Measurements from ENCODE around the gene NKPD1.

NKPD1 gene

GRCh38 chr19:45173816-45174215 lies 13.0 kb upstream of the NKPD1 start:
- DNase-seq: no peak

DNA sequence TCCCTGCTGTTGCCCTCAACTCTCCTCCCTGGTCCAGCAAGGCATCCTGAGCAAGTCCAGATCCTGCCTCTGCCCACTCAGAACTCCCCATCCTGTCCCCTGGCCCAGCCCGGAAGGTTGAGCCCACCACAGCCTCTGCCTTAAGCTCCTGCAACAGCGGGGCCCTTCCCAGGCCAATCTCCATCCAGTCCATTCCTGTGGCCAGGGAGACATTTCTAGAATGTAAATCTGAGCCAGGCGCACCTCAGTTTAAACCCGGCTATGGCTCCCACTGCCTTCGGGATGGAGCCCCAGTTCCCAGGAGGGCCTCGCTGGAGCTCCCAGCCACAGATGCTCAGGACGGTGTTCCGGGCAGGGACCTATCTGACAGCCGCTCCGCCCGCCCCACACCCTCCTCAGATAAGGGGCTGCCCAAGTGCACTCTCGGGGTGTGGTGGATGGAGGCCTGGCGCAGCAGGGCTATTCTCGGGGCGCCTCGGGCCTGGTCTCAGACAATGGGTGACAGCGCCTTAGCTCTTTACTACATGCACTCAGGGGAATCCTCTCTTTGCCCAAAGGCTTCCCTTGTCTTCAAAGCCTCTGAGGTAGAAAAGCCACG lies 11.9 kb upstream of the NKPD1 start:
- no peak for DNase-seq

- peak; percentile 50 for DNase-seq
Measured at GRCh38 chr19:45172173-45172572, 11.4 kb upstream of the NKPD1 start.

GRCh38 chr19:45171211-45171623 lies 10.4 kb upstream of the NKPD1 start:
- peak; percentile 77 for DNase-seq

DNA sequence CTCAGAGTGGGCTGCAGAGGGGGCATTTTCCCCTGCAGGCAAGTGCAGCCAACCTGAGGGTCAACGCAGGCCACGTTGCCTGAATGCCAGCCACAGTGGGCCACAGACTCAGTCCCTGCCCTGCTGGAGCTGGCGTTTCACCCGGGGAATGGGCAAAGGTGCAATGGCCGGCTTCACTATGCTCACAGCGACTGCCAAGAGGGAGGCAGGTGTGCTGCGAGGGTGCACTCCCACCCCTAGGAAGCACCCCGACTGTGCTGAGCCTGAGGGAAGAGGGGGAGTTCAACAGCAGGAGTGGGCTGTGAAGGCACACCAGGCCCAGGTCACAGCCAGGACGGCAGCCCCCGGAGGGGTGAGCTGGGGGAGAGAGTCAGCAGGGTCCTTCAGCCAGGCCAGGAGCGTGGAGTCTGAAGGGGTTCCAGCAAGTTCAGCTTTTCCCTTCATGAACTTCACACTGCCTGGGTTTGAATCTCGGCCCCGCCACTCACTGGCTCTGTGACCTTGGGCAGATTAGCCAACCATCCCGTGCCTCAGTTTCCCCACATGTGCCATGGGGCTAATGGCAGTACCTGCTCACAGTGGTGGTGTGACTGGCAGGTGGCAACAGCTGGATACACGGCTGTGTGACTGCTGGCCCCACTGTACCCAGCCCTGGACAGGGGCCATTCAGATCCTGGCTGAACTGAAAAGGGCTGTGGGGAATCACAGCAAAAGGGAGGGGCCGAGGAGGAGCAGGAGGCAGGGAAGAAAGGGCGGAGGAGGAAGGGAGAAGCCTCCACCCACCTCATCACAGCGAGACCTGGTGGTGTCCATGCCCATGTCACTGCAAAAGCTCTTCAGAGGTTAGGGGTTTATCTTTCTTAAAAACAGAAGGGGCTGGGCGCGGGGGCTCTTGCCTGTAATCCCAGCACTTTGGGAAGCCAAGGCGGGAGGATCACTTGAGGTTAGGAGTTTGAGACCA lies 9.6 kb upstream of the NKPD1 start:
- no peak for DNase-seq

DNA sequence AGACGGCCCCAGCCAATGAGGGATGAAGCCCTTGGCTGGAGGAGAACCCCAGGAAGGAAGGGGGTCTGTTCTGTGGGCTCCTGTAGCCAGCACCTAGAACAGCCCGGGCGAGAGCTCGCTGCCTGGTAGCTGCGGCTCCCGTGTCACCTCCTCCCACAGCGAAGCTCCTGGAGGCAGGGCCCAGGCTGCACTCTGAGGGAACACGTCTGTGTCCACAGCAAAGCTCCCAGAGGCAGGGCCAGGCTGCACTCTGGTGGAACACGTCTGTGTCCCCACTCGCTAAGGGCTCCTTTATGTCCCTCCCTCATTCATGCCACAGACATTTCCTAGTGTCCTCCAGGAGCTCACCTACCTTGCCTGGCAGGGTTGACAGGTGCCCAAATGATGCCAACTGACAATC lies 8.8 kb upstream of the NKPD1 start:
- DNase-seq: no peak

DNA sequence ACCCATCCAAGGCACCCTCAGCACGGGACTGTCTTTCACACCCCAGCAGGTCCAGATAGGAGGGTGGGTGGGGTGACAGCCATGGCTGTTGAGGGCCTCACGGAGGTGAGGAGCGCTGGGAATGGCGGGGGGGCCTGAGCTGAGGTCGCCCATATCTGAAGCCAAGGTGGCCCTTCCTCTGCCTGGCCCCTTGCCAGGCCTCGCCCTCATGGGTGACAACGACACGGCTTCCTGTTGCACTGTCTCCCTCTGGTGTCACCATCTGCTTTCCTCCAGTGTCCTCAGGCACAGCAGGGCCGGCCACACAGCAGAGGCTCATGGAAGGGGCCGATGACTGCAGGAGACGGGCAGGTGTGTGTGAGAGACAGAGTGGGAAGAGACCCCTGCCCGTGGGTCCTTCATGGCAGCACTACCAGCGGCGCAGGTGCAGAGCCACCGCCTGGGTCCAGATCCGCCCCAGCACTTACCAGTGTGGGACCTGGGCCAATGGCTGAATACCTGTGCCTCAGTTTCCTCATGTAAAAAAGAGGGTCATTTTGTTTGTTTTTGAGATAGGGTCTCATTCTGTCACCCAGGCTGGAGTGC lies 8.1 kb upstream of the NKPD1 start:
- peak; percentile 10 for DNase-seq

DNA sequence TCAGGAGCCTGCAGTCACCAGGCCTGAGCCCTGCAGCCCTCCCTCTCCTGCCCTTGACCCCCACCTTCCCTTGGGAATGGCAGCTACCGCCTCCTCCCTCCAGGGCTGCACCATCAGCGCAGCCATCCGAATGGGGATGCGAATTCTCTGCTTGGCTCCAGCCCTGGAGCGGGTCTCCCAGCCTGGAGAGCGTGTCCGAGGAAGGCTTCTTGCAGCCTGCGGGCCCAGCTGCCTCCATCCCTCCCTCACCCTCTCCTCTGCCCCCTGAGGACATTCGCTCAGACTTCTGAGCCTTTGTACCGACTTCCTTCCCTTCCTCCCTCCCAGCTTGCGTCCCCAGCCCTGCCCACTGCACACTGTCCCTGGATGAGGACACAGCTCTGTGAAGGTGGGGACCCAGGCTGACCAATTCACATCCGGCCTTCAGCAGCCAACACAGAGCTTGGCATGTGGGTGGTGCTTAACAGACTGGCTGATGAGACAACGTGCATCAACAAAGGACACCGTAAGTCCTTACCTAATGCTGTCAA lies 6.0 kb upstream of the NKPD1 start:
- no peak for DNase-seq

- peak; percentile 73 for DNase-seq
Measured at GRCh38 chr19:45164577-45165335, 4.0 kb upstream of the NKPD1 start.

- DNase-seq: no peak
Measured at GRCh38 chr19:45163751-45164460, 3.1 kb upstream of the NKPD1 start.

GRCh38 chr19:45163156-45163555 lies 2.4 kb upstream of the NKPD1 start:
- DNase-seq: no peak

DNA sequence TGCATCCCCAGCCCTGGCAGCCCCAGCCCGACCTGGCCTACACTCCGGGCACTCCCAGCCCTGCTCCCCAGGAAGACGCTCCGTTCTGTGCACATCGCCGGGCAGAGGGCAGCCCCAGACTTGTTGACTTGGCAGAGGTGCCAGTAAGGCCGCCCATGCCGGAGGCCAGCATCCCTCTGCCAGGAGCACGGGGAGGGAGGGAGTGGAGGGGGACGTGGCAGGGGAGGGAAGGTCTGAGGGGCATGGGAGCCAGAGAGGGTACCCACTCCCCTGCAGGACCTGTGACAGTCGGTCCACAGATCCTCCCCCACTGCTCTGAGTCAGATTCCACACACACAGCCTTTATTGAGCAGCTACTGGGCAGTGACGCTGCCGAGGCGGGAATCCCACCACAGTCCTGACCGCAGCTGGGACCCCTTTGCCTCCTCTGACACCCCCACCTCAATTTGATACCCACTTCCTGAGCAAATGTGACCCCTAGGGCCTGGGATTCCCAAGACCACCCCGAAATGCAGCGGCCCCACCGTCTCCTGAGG lies 1.9 kb upstream of the NKPD1 start:
- DNase-seq: no peak

DNA sequence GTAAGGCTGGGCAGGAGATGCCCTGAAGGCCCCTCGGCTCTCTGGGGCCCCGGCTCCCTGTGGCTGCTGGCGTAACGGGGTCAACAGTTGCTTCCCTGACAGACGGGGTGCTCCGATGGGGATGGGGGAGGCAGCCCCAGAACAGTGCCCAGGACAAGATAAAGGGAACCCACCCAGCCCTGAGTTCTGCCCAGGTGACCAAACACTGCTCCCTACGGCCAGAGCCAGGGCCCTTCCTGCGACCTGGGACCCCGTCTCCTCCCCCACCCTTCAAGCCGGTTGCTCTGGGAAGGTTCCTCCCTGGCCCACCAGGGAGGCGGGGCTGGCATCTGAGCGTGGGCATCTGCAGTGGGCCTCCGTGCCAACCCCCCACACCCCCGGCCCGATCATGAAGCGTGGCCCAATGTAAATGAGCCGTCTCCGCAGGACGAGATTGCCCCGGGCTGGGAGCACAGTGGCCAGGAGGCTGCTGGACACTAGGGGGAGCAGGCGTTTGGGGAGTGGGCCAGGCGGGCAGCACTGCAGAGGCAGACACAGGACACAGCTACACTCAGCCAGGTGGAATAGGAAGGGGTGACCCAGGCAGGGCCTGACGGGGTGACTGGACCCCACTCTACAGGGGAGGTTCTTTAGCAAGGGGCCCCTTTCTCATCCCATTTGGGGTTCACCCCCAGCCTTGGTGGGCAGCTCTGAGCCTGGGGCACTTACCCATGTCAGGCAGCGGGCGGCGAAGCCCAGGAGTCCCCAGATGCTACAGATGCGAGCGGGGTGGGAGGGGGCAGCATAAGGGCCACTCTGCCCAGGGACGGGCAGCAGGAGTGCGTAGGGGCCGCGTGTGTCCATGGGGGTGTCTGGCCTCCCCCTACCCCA lies 1.2 kb upstream of the NKPD1 start:
- no peak for DNase-seq

DNA sequence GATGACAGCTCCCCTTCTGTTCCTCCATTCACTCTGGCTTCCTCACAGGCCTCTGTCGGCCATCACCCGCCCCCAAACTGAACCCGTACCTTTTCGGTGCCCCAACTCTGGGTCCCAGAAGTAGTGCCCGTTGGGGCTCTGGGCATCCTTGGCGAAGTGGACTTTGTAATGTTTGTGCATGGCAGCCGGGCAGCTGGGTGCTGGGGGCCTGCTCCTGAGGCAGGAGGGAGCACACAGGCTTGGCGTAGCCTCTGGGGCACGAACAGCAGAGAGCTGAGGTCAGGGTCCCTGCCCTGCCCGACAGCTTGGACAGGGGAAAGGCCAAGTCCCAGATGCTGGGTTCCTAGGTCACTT lies 834 bp downstream of the NKPD1 start:
- DNase-seq: no peak

DNA sequence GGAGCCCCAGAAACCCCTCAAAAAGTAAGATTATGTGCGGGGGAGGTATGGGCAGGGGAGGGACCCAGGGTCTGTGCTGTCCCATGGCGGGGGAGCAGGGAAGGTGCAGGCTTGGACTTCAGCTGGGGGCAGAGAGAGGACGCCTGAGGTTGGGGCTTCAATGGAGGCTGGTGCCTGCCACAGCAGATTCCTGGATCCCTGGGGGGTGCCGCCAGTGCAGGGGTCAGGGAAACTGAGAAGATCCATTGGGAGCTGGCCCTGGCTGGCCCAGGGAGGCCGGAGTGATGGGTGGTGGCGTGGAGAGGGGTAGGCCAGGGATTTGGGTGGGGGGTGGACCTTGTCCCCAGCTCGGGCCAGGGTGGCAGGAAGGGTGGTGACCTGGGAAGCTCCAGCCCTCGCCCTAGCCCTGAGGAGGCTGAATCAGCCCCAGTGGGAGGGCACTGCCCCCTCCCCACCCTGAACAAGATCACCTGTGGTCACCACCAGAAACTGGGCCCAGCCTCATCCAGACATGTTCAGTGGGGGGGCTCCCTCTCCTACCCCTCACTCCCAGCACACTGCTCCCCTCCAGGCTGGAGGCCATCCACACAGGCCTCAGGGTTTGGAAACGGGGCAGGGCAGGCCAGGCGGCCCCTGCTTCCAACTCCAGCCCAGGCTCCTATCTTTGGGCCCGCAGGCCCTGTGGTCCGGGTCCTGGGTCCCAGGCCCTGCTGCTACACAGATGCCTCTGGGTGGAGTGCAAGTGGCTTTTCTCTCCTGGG lies 1.4 kb downstream of the NKPD1 start:
- DNase-seq: no peak

DNA sequence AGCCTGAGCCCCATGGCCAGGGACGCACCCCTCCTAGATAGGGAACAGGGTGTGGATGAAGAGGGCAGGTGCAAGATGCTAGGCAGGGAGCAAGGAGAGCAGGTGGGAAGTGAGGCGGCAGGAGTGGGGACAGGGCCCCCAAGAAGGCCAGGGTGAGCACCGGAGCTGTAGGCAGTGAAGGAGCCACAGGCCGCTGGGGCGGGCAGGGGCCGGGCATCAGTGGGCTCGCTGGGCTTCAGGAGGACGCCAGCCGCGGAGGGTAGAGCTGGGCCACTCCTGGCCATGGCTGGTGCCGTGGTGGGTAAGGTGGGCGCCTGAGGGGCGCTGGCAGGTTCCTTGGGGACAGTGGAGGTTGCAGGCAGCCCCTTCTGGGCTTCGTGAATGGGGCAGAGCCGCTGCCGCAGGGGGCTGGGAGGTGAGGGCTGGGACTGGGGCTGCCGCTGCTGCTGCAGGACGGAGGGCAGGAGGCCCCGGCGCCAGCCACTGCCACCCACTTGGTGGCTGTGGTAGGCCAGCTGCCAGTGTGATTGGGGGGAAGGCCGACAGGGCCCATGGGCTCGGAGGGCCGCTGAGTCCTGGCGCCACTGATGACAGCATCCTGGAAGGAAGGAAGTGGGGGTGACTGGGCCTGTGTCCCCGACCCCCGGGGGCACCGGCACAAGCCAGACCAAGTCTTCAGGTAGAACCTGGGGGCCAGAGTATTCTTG lies 2.1 kb downstream of the NKPD1 start:
- DNase-seq: no peak

- no peak for DNase-seq
Measured at GRCh38 chr19:45156751-45157150, 4.0 kb downstream of the NKPD1 start.

DNA sequence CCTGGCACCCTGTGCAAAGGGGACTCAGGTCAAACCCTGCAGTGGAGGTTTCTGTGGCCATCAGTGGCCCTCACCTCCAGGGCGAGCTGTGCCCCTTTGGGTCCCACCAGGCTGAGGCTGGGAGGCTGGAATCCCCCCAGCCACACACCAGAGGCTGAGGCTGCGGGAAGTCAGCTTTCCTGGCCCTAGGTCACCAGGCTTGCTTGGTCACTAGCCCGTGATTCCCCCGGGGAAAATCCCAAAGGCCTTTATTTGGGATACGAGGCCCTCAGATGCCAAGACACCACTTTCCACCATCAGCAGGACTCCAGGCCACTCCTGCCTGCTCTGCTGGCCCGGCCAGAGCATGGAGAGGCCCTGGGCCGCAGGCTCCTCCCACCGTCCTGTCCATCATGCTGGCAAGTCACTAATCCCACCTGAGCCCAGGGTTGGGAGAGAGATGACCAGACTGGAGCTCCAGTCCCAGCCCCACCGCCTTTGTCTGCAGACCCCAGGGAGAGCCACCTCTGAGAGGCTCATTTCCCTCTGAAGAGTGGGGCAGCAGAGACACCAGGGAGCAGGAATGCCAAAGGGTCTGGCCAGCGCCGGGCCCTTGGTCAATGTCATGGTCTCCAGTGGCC lies 4.7 kb downstream of the NKPD1 start:
- no peak for DNase-seq
